Measurements from ENCODE around the gene COL27A1.

The COL27A1 gene

GRCh38 chr9:114278881-114279570, 123.7 kb downstream of the COL27A1 start:
- TF ChIP-seq ZNF16 (tag by site-specific recombination; IDR thresholded peaks at IDR 0.05; ENCODE audit: low read depth) (no peak), OSR2 (tag by site-specific recombination; IDR thresholded peaks at IDR 0.05) (0 out of 2 replicates have a peak, but pooled peaks have one; percentile 23)
- H3K4me1 ChIP-seq (ENCODE audit: control insufficient read depth, insufficient read depth, low read length), result no peaks in the 10 kb centered on the region
- POLR2A ChIA-PET, result no interaction called here
- H3K4me3 ChIP-seq (ENCODE audit: low read depth, low read length), result no peak overlapping the region
- H3K36me3 ChIP-seq (ENCODE audit: control insufficient read depth in 2 of 2, insufficient read depth in 1 of 2, low read length in 2 of 2), result peaks cover 0 to 3% of the 10 kb centered on the region in 2 experiments; a peak in 1 of 3 replicates
- H3K27ac ChIP-seq (ENCODE audit: extremely low read depth, low read depth, low read length), result no peak overlapping the region
- CTCF ChIA-PET, result interaction anchor here (0.7 to 2.0 kb wide), 4 partner anchors 11 to 542 kb away, joined by 3 to 10 read pairs (median 4); no protein-coding TSS in a partner anchor
- H3K9me3 ChIP-seq (ENCODE audit: control insufficient read depth, insufficient read depth, low read depth, low read length), result no peaks in the 10 kb centered on the region

- ChIA-PET POLR2A (no interaction called here), CTCF (interaction anchor here (0.7 to 2.0 kb wide), 6 partner anchors 11 to 542 kb away, joined by 3 to 10 read pairs (median 4); no protein-coding TSS in a partner anchor)
- H3K4me3 ChIP-seq (ENCODE audit: low read depth, low read length), result no peak overlapping the region
- H3K36me3 ChIP-seq (ENCODE audit: control insufficient read depth in 2 of 2, insufficient read depth in 1 of 2, low read length in 2 of 2), result peaks cover 0 to 4% of the 10 kb centered on the region in 2 experiments; a peak in 1 of 3 replicates
- no peaks in the 10 kb centered on the region for H3K4me1 ChIP-seq (ENCODE audit: control insufficient read depth, insufficient read depth, low read length)
- TF ChIP-seq ZNF16 (tag by site-specific recombination; IDR thresholded peaks at IDR 0.05; ENCODE audit: low read depth) (no peak), ZBTB8A (tag by site-specific recombination; IDR thresholded peaks at IDR 0.05) (no peak), ZNF211 (tag by site-specific recombination; IDR thresholded peaks at IDR 0.05; ENCODE audit: low read depth) (no peak), GFI1B (tag by site-specific recombination; IDR thresholded peaks at IDR 0.05) (no peak), REST (tag by site-specific recombination; IDR thresholded peaks at IDR 0.05) (no peak), OSR2 (tag by site-specific recombination; IDR thresholded peaks at IDR 0.05) (no peak), ZNF791 (tag by site-specific recombination; IDR thresholded peaks at IDR 0.05) (no peak), FEZF1 (tag by site-specific recombination; IDR thresholded peaks at IDR 0.05) (no peak), ZNF174 (tag by site-specific recombination; IDR thresholded peaks at IDR 0.05) (no peak), ZNF48 (tag by site-specific recombination; IDR thresholded peaks at IDR 0.05) (no peak)
- no peaks in the 10 kb centered on the region for H3K9me3 ChIP-seq (ENCODE audit: control insufficient read depth, insufficient read depth, low read depth, low read length)
- H3K27ac ChIP-seq (ENCODE audit: extremely low read depth, low read depth, low read length), result no peak overlapping the region
These were observed 124.4 kb downstream of the COL27A1 start for GRCh38 chr9:114279693-114280092.

GRCh38 chr9:114280636-114281472, 125.5 kb downstream of the COL27A1 start:
- H3K4me1 ChIP-seq (ENCODE audit: control insufficient read depth, insufficient read depth, low read length), result no peaks in the 10 kb centered on the region
- CTCF ChIA-PET, result interaction anchor here (1.2 to 2.6 kb wide), 3 partner anchors 10 to 199 kb away, joined by 4 to 11 read pairs (median 5); no protein-coding TSS in a partner anchor
- POLR2A ChIA-PET, result no interaction called here
- peaks cover 0 to 8% of the 10 kb centered on the region in 2 experiments; a peak in 1 of 3 replicates for H3K36me3 ChIP-seq (ENCODE audit: control insufficient read depth in 2 of 2, insufficient read depth in 1 of 2, low read length in 2 of 2)
- H3K27ac ChIP-seq (ENCODE audit: extremely low read depth, low read depth, low read length), result no peak overlapping the region
- H3K9me3 ChIP-seq (ENCODE audit: control insufficient read depth, insufficient read depth, low read depth, low read length), result no peaks in the 10 kb centered on the region
- no peak overlapping the region for H3K4me3 ChIP-seq (ENCODE audit: low read depth, low read length)
- TF ChIP-seq ZNF658 (tag by site-specific recombination; IDR thresholded peaks at IDR 0.05) (no peak), ZNF211 (tag by site-specific recombination; IDR thresholded peaks at IDR 0.05; ENCODE audit: low read depth) (no peak), KLF8 (tag by site-specific recombination; IDR thresholded peaks at IDR 0.05) (no peak), ZNF558 (tag by site-specific recombination; IDR thresholded peaks at IDR 0.05) (no peak), ZNF248 (tag by site-specific recombination; IDR thresholded peaks at IDR 0.05) (no peak), PBX3 (CRISPR knock-in tag; IDR thresholded peaks at IDR 0.05) (no peak), FEZF1 (tag by site-specific recombination; IDR thresholded peaks at IDR 0.05) (no peak), PRDM6 (tag by site-specific recombination; IDR thresholded peaks at IDR 0.05) (no peak), ZNF10 (tag by site-specific recombination; IDR thresholded peaks at IDR 0.05) (no peak), PRDM1 (tag by site-specific recombination; IDR thresholded peaks at IDR 0.05) (no peak), KLF17 (tag by site-specific recombination; IDR thresholded peaks at IDR 0.05) (no peak), ZNF514 (tag by site-specific recombination; IDR thresholded peaks at IDR 0.05) (no peak)

Measured in HEK293 (cell line).